T-helper 1 cell (primary cell): Measurements from ENCODE around the gene ATF3.
"Not testable (repeated sequence)": the region's sequence is repeated elsewhere in the genome, so short reads cannot be mapped to it uniquely, and the experiment has no call there.

Source experiments
- DNase-seq, 5 donors: peaks; one replicate each; pipeline ENCODE4 v3.0.0-alpha.2; 2012 to 2020

ATF3 gene

GRCh38 chr1:212655668-212656440 is 47.3 kb downstream of the ATF3 start:
- no peak for DNase-seq

GRCh38 chr1:212656730-212657129 is 48.2 kb downstream of the ATF3 start:
- no peak for DNase-seq

- not testable (repeated sequence) for DNase-seq
Observed at GRCh38 chr1:212658250-212658649, 49.7 kb downstream of the ATF3 start.

- DNase-seq, result no peak
Observed at GRCh38 chr1:212664409-212665199, 56.0 kb downstream of the ATF3 start.

- peak; percentile 43 to 87 (median 68) for DNase-seq
Observed at GRCh38 chr1:212665241-212666115, 56.9 kb downstream of the ATF3 start.

GRCh38 chr1:212666116-212666775 is 57.7 kb downstream of the ATF3 start:
- DNase-seq, result no peak

- DNase-seq, result no peak
Observed at GRCh38 chr1:212667223-212668139, 58.9 kb downstream of the ATF3 start.

- no peak for DNase-seq
Observed at GRCh38 chr1:212668477-212668876, 59.9 kb downstream of the ATF3 start.

- no peak for DNase-seq
Observed at GRCh38 chr1:212669102-212669501, 60.5 kb downstream of the ATF3 start.

- DNase-seq, result no peak
Observed at GRCh38 chr1:212669600-212669999, 61.0 kb downstream of the ATF3 start.

GRCh38 chr1:212670301-212670700 is 61.7 kb downstream of the ATF3 start:
- no peak for DNase-seq
